Astrocyte of the cerebellum (primary cell): Measurements from ENCODE around the gene TATDN2.

ENCODE experiments used
- DNase-seq: peaks from one replicate; pipeline ENCODE4 v3.0.0-alpha.2; 2011; ENCODE audit warnings: low read depth
- H3K4me3 ChIP-seq: 2 replicates; pipeline ENCODE4 v1.5.1; 2011; ENCODE audit warnings: mild to moderate bottlenecking, low read depth, low read length, moderate library complexity
- in situ Hi-C: cut with HindIII; loops from 2 replicates; pipeline ENCODE4 v1.10.0; 2017; ENCODE audit warnings: low sequenced_read_pairs
- TF ChIP-seq, protein P1 (sequence below): IDR thresholded peaks from 2 replicates; pipeline ENCODE4 v1.5.1; 2012; ENCODE audit warnings: low read length, low read depth, moderate library complexity, mild to moderate bottlenecking; ENCODE audit errors: missing control alignments

The TATDN2 gene

DNA sequence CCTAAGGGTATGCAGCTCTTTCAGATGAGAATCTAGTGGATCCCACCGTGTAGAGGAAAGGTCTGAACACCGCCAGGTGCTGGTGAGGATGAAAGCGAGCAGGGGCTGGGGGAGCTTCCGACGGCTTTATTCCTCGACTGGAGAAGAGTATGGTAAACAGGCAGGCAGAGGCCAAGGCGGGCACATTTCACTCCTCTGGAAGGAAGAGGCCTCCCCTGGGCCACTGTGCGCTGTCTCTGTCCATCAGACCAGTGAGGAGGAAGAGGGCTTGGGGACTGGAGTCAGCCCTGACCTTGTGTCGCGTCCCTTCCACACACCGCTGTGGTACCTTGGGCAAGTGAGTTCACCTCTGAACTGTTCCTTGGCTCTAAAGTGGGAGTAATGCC, 40.3 kb downstream of the TATDN2 start:
- TF ChIP-seq, protein P1, sequence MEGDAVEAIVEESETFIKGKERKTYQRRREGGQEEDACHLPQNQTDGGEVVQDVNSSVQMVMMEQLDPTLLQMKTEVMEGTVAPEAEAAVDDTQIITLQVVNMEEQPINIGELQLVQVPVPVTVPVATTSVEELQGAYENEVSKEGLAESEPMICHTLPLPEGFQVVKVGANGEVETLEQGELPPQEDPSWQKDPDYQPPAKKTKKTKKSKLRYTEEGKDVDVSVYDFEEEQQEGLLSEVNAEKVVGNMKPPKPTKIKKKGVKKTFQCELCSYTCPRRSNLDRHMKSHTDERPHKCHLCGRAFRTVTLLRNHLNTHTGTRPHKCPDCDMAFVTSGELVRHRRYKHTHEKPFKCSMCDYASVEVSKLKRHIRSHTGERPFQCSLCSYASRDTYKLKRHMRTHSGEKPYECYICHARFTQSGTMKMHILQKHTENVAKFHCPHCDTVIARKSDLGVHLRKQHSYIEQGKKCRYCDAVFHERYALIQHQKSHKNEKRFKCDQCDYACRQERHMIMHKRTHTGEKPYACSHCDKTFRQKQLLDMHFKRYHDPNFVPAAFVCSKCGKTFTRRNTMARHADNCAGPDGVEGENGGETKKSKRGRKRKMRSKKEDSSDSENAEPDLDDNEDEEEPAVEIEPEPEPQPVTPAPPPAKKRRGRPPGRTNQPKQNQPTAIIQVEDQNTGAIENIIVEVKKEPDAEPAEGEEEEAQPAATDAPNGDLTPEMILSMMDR = no peak
- H3K4me3 ChIP-seq = no peak overlapping the region
- in situ Hi-C loops = no loop called here
- no peak for DNase-seq

DNA sequence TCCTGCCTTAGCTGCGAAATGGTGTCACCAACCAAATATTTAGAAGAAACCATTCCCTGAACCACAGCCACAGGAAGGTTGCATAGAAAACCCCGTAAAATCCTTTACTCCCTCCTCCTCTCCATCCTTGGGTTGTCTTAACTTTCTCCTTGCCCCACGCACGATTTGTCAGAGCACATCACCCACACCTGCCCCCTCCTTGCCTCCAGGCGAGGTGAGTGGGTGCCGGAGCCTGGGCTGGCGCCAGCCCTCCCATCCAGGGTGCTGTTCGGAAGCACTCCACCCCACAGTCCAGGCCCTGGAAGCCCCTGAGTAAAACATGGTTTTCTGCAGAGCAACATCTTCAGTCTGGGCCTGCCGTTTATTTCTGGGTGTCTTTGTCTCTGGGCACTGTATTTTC, 40.8 kb downstream of the TATDN2 start:
- no peak for DNase-seq
- TF ChIP-seq, protein P1 = no peak
- H3K4me3 ChIP-seq = no peak overlapping the region
- in situ Hi-C loops = no loop called here

DNA sequence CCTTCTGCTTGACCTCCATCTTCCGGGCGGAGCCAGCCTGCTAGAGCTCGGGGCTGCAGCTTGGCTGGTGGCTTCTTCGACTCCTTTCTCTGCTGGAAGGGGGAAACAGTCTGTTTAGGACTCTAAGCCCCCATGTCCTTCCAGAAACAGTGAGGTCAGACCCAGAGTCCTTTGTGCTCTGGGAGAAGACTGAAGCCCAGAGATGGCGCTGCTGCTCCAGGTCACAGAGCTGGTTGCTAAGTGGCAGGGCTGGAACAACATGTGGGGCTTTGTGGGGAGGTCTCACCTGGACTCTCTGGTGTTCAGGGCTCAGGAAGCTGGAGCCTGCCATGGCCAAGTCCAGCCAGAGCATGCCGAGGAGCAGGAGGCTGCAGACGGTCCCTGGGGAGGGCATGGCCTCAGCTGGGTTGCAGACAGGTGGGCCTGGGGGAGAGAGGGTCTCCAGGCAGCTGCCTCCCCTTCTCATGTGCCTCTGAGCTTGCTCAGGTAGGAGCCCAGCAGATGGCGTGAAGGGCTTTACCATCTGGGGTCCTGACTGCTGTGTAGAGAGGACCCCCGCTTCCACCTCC, 41.6 kb downstream of the TATDN2 start:
- in situ Hi-C loops = no loop called here
- TF ChIP-seq, protein P1 = no peak
- DNase-seq = no peak
- H3K4me3 ChIP-seq = no peak overlapping the region

DNA sequence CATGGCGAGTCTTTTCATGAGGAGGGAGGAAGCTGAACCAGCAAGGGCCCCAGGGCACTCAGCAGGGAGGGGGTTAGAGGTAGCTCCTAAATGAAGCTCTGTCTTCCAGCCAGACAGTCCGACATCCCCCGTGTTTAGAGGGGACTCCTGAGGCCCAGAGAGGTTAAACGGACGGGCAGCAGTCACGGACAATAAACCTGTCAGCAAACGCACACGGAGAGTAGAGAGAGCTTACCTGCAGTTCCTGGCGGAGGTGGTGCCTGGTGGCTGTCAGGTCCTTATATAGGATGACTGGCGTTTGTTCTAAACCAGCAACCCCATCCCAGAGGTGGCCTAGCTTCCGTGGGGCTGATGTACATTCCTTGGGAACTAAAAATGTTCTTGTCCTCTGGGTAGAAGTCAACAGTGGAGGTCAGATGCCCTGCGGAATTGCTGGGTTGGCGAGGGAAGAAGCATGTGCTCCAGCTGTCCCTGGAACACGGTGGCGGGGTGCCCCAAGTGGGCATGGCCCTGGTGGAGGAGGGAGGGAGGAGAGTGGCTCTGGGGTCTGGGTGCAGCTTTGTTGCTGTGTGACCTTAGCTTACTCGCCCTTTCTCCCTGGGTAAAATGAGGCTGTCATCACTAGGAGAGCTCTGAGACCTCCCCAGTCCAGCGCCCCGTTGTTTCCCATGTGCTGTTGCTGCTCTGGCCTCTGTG, 42.4 kb downstream of the TATDN2 start:
- TF ChIP-seq, protein P1 = no peak
- no peak overlapping the region for H3K4me3 ChIP-seq
- in situ Hi-C loops = no loop called here
- no peak for DNase-seq

DNA sequence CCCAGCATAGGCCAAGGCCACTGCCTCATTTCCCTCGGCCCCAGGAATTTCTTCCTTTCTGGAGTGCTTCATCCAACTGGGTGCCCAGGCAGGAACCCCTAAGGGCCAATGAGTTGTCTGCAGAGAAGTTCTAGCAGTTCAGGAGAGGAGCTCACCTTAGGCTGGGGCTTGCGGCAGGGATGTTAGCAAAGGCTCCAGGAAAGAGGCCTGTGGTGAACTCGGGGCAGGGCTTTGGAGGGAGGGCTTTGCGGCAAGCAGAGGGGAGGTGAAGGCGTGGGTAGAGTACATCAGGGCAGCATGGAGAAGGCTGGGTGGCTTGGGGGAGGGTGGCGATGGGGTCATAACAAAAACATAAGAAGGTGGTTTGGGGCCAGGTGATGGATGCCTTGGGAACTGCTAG, 43.4 kb downstream of the TATDN2 start:
- no peak for DNase-seq
- TF ChIP-seq, protein P1 = no peak
- in situ Hi-C loops = no loop called here
- no peak overlapping the region for H3K4me3 ChIP-seq

DNA sequence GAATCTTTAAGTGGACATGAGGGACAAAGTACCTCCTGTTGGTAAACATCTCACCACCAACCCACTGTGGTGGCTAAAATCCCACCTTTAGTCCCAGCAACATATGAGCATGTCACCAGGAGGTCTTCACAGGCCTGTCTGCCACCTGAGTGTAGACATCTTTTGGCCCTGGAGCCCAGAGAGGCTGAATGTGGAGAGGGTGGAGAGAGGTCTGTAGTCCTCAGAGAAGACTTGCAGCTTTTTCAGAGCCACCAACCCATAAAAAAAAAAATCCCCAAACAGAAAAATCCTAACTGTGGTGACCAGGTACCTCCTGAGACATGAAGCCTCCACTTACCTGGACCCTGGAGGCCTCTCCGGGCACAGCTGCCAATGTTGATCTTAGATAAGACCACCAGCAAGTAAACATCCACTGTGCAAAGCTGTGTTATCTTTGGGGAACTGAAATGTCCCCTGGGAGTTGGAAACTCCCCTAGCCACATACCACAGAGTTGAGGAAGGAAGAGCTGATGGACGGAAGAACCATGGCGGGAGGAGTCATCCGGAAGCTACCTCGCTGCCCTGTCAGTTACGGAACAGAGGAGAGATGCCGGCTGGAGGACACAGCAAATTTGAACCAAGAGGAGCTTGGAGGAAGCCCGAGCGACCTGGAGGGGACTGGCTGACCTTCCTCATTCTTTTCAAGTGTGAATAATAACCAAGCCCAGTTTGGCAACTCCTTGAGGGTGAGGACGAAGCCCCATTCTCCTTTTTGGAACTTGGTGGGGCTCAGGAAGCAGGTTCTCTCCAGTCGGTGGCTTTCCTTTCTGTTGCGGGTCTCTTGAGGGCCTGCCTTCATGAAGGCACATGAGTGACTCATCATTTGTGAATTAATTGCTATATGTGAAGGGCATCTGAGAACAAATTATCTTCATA, 44.5 kb downstream of the TATDN2 start, which contains the start of gene GHRL:
Gene GHRL, minus strand, starts transcription at position 443 of the 915 bp plus-strand sequence. CDS start 2,767 bp downstream, outside the sequence.
- no peak within 1 kb of the TSS for H3K4me3 ChIP-seq
- in situ Hi-C loops = no loop called here
- TF ChIP-seq, protein P1 = no peak
- DNase-seq = no peak
